Loucy (cell line): ENCODE results near the gene ECT2L.

Experiments
- H2AFZ ChIP-seq: fragments of 200-600 bp; sonication (generic); 2 replicates; pipeline ENCODE4 v1.6.0; 2016; ENCODE audit warnings: antibody characterized with exemption, mild to moderate bottlenecking, low read length, moderate library complexity
- H3F3A ChIP-seq: fragments of 200-600 bp; 2 replicates; pipeline ENCODE4 v1.6.0; 2016; ENCODE audit warnings: antibody characterized with exemption, low read depth, mild to moderate bottlenecking
- H3K27me3 ChIP-seq: fragments of 200-600 bp; sonication (generic); 2 replicates; pipeline ENCODE4 v1.6.1; 2014; ENCODE audit warnings: low read length, mild to moderate bottlenecking; ENCODE audit not compliant: insufficient read depth, poor library complexity, severe bottlenecking
- H3K36me3 ChIP-seq: fragments of 200-600 bp; sonication (generic); 2 replicates; pipeline ENCODE4 v1.6.1; 2016; ENCODE audit warnings: low read length; ENCODE audit not compliant: insufficient read depth
- H3K4me1 ChIP-seq: fragments of 200-600 bp; sonication (generic); 2 replicates; pipeline ENCODE4 v1.5.1; 2014; ENCODE audit warnings: low read length, mild to moderate bottlenecking; ENCODE audit not compliant: insufficient read depth, poor library complexity, severe bottlenecking
- H3K4me2 ChIP-seq: fragments of 200-600 bp; sonication (generic); 2 replicates; pipeline ENCODE4 v1.6.0; 2014; ENCODE audit warnings: antibody characterized with exemption, low read length, low read depth, mild to moderate bottlenecking; ENCODE audit not compliant: poor library complexity, severe bottlenecking
- H3K4me3 ChIP-seq: fragments of 200-600 bp; sonication (generic); 2 replicates; pipeline ENCODE4 v1.5.1; 2014; ENCODE audit warnings: low read length, mild to moderate bottlenecking, mixed read lengths; ENCODE audit not compliant: poor library complexity, severe bottlenecking
- H3K79me2 ChIP-seq: fragments of 200-600 bp; sonication (generic); 2 replicates; pipeline ENCODE4 v1.6.1; 2014; ENCODE audit warnings: low read length; ENCODE audit not compliant: insufficient read depth
- H3K9ac ChIP-seq: fragments of 200-600 bp; sonication (generic); 2 replicates; pipeline ENCODE4 v1.6.0; 2014; ENCODE audit warnings: mild to moderate bottlenecking, low read depth, low read length, moderate library complexity; ENCODE audit not compliant: poor library complexity, severe bottlenecking
- H3K9me2 ChIP-seq: fragments of 200-600 bp; sonication (generic); replicated peaks from 2 replicates; pipeline ENCODE4 v1.6.1; 2016; ENCODE audit warnings: low read depth, low read length, mixed read lengths
- H3K9me3 ChIP-seq: fragments of 200-600 bp; sonication (generic); 2 replicates; pipeline ENCODE4 v1.6.1; 2014; ENCODE audit warnings: mild to moderate bottlenecking, antibody characterized with exemption, low read length, low read depth; ENCODE audit not compliant: insufficient read depth
- H4K20me1 ChIP-seq: fragments of 200-600 bp; sonication (generic); 2 replicates; pipeline ENCODE4 v1.6.0; 2014; ENCODE audit warnings: antibody characterized with exemption, low read length, mild to moderate bottlenecking; ENCODE audit not compliant: insufficient read depth, poor library complexity, severe bottlenecking
- CTCF ChIP-seq: fragments of 200-600 bp; sonication (generic); conservative IDR thresholded peaks from 2 replicates; pipeline ENCODE4 v1.5.1; 2014; ENCODE audit warnings: mild to moderate bottlenecking, antibody characterized with exemption, low read length
- EZH2phosphoT487 ChIP-seq: fragments of 200-600 bp; IDR thresholded peaks from 2 replicates; pipeline ENCODE4 v1.6.1; 2018; ENCODE audit warnings: antibody characterized with exemption, mild to moderate bottlenecking, moderate library complexity, borderline replicate concordance

ECT2L gene

GRCh38 chr6:138909975-138910374, 114.1 kb downstream of the ECT2L start:
- Histone ChIP-seq H3K9me3 (no peaks in the 10 kb centered on the region), H3K9ac (no peak overlapping the region), H3K4me2 (no peak overlapping the region), H2AFZ (no peak overlapping the region), H3K27me3 (no peaks in the 10 kb centered on the region), H3K79me2 (no peaks in the 10 kb centered on the region), H3K4me3 (no peak overlapping the region), H3K36me3 (peaks cover 73% of the 10 kb centered on the region), H4K20me1 (no peaks in the 10 kb centered on the region), H3K4me1 (no peaks in the 10 kb centered on the region), H3F3A (no peaks in the 10 kb centered on the region), H3K9me2 (no peaks in the 10 kb centered on the region)
- TF ChIP-seq EZH2phosphoT487 (no peak), CTCF (no peak)

GRCh38 chr6:138912308-138912707, 116.4 kb downstream of the ECT2L start:
- H3K9me3 ChIP-seq: no peaks in the 10 kb centered on the region
- no peak overlapping the region for H3K4me2 ChIP-seq
- no peak overlapping the region for H2AFZ ChIP-seq
- H3K4me3 ChIP-seq: no peak overlapping the region
- TF ChIP-seq CTCF (no peak), EZH2phosphoT487 (no peak)
- H3K9ac ChIP-seq: no peak overlapping the region
- no peaks in the 10 kb centered on the region for H3K4me1 ChIP-seq
- H3F3A ChIP-seq: no peaks in the 10 kb centered on the region
- no peaks in the 10 kb centered on the region for H3K27me3 ChIP-seq
- no peaks in the 10 kb centered on the region for H3K9me2 ChIP-seq
- no peaks in the 10 kb centered on the region for H4K20me1 ChIP-seq
- H3K36me3 ChIP-seq: peaks cover 78% of the 10 kb centered on the region
- no peaks in the 10 kb centered on the region for H3K79me2 ChIP-seq

- no peaks in the 10 kb centered on the region for H3F3A ChIP-seq
- no peaks in the 10 kb centered on the region for H3K4me1 ChIP-seq
- H4K20me1 ChIP-seq: no peaks in the 10 kb centered on the region
- H3K9me3 ChIP-seq: no peaks in the 10 kb centered on the region
- H3K79me2 ChIP-seq: no peaks in the 10 kb centered on the region
- no peaks in the 10 kb centered on the region for H3K9me2 ChIP-seq
- no peaks in the 10 kb centered on the region for H3K27me3 ChIP-seq
- peaks cover 79% of the 10 kb centered on the region; the same call in 1 of the 2 replicates for H3K36me3 ChIP-seq
- H3K9ac ChIP-seq: no peak overlapping the region
- H2AFZ ChIP-seq: no peak overlapping the region
- no peak overlapping the region for H3K4me3 ChIP-seq
- no peak for TF ChIP-seq EZH2phosphoT487
- TF ChIP-seq CTCF: no peak
- no peak overlapping the region for H3K4me2 ChIP-seq
These were observed 118.8 kb downstream of the ECT2L start for GRCh38 chr6:138914701-138915100.
